ENCODE results near the gene IQCK.

IQCK gene

DNA sequence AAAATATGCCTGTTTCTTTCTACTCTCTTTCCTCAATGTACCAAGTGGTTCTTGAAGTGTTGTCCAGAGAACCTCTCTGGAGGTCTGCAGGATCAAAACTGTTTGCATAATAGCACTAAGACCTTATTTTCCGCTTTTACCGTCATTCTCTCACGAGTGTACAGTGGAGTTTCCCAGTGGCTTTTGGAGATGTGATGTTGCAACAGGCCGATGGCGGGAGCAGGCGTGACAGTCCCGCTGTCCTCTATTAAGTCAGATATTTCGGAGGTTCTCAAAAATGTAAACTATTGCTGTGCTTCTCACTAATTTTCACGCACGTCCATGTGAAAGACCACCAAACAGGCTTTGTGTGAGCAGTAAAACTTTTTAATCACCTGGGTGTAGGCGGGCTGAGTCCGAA, 174.8 kb downstream of the IQCK start:
- no peak for DNase-seq

DNA sequence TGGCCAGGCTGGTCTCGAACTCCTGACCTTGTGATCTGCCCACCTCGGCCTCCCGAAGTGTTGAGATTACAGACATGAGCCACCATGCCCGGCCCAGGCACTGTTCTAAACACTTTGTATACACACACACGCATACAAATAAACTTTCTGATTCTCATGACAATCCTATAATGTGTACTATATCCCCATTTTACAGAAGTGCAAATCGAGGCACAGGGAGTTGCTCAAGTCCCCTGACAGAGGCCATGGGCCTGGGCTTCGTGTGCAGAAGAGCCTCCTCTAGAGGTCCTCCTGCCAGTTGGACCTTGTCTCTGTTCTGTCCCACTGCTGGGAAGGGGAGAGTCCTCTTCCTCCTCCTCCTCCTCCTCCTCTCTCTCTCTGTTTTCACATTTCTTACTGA, 176.5 kb downstream of the IQCK start:
- no peak for DNase-seq

DNA sequence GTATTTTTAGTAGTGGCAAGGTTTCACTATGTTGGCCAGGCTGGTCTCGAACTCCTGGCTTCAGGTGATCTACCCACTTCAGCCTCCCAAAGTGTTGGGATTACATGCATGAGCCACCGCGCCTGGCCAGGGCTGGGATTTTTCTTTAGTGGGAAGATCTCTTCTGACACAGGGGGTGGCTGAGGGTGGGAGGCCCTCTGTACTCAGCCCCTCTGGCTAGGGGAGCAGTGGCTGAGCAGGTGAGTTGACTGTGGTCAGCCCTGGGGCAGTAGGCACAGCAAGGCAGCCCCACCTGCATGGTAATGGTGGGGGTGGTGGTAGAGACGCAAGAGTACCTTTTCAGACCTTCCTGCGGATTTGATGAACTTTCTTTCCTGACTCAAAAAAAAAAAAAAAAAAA, 178.9 kb downstream of the IQCK start:
- DNase-seq = no peak

DNA sequence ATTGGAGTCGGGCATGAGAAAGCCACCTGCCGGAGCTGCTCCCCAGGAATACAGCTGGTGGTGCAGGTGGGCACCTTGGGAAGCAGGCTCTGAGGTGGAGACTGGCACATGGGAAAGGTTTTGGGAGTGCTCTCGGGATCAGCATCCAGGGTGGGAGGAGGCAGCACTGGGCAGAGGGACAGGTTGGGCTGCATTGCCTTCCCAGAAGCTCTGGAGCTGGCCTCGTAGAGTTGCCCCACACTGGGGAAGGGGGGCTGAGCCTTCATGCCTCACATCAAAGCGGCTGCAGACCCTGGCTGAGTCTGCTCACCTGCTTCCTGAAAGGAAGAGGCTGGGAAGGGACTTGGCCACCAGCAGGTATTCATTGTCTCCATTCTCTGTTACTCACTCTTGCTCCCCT, 180.1 kb downstream of the IQCK start:
- DNase-seq = no peak

- DNase-seq = no peak
Observed at GRCh38 chr16:19898924-19899604, 181.0 kb downstream of the IQCK start.

- DNase-seq = no peak
Observed at GRCh38 chr16:19899605-19899955, 181.5 kb downstream of the IQCK start.

DNA sequence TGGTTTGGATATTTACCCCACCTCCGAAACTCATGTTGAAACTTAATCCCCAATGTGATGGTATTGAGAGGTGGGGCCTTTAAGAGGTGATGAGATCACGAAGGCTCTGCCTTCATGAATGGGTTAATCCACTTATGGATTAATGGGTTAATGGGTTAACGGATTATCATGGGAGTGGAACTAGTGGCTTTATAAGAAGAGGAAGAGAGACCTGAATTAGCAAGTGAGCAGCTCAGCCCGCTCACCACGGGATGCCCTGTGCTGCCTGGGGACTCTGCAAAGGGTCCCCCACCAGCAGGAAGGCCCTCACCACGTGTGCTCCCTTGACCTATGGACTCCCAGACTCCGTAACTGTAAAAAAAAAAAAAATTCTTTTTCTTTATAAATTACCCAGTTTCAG, 183.1 kb downstream of the IQCK start:
- DNase-seq = no peak

DNA sequence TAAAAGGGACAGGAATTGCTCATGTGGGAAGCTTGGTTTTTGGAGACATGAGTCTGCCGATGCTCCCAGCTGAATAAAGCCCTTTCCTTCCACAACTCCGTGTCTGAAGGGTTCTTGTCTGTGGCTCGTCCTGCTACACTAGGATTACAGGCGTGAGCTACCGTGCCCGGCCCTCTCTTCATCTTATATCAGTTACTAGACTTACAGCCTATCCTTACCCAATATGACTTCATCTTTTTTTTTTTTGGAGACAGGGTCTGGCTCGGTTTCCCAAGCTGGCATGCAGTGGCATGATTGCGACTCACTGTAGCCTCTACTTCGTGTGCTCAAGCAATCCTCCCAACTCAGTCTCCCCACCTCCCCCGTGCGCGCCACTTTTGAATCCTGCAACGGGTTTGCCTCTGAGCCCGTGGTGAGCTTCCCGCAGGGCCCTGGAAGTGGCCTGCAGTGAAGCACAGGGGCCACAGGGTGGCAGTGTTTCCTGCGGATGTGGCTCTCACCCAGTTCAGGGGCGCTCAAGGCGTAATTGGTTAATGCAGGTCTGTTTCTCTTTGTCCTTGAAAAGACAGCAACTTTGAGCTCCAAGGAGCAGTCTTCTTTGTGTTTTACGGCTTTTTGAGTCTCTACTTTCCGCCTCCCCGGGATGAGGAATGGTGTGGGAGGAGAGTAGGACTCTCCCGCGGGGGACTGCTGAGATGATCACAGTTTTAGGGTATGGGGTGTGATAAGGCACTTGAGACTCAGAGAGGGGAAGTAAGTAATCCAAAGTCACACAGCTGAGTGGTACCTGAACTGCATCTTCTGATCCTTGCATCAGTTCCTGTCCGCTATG, 189.3 kb downstream of the IQCK start:
- peak; percentile 72 for DNase-seq

Data from activated naive CD4-positive, alpha-beta T cell treated with Interleukin-2 at 50 U/mL for 16 hours (primary cell).